Measurements from ENCODE around the gene SHISA9. TPM values are rescaled to one million over a fixed set of nuclear protein-coding genes. Genes with fewer than 3 reads are reported as not detected.

The SHISA9 gene
- total and polyA plus RNA-seq, 7 donors: under 0.01 to 8.6 (median 3.1) TPM

DNA sequence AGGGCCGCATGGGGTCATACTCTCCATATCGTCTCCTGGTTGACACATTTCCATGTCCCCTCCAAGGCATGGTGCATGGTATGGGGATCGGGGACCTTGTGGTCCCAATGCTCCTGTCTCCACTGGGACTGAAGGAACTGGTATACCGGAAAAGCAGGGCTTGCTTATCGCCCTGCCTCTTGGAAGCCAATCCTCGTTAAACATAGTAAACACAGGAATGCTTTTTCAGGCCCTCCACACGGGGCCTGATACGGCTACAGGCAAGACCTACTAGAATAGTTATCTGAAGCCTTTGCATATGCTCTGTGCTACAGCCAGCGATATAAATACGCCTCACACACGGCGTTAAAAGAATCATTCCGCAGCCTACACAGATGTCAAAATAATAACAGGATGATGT lies 159.5 kb downstream of the SHISA9 start:
- no peaks in the 10 kb centered on the region for H3K9me3 ChIP-seq
- TF ChIP-seq POLR2A (IDR thresholded peaks at IDR 0.05) (no peak), EP300 (IDR thresholded peaks at IDR 0.05) (no peak), POLR2AphosphoS5 (IDR thresholded peaks at IDR 0.05) (no peak)
- TF ChIP-seq, protein P1, sequence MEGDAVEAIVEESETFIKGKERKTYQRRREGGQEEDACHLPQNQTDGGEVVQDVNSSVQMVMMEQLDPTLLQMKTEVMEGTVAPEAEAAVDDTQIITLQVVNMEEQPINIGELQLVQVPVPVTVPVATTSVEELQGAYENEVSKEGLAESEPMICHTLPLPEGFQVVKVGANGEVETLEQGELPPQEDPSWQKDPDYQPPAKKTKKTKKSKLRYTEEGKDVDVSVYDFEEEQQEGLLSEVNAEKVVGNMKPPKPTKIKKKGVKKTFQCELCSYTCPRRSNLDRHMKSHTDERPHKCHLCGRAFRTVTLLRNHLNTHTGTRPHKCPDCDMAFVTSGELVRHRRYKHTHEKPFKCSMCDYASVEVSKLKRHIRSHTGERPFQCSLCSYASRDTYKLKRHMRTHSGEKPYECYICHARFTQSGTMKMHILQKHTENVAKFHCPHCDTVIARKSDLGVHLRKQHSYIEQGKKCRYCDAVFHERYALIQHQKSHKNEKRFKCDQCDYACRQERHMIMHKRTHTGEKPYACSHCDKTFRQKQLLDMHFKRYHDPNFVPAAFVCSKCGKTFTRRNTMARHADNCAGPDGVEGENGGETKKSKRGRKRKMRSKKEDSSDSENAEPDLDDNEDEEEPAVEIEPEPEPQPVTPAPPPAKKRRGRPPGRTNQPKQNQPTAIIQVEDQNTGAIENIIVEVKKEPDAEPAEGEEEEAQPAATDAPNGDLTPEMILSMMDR (IDR thresholded peaks at IDR 0.05): no peak
- no peak overlapping the region for H3K27ac ChIP-seq
- no peak for DNase-seq
- intact Hi-C loops (cut with DNase I): no loop called here
- no peaks in the 10 kb centered on the region for H3K27me3 ChIP-seq
- no peaks in the 10 kb centered on the region for H3K36me3 ChIP-seq
- WGBS, 2 donors: 58 to 59% methylated on average over 13 of the region's 13 CpGs
- H3K4me1 ChIP-seq: no peaks in the 10 kb centered on the region
- H3K4me3 ChIP-seq: no peak overlapping the region

DNA sequence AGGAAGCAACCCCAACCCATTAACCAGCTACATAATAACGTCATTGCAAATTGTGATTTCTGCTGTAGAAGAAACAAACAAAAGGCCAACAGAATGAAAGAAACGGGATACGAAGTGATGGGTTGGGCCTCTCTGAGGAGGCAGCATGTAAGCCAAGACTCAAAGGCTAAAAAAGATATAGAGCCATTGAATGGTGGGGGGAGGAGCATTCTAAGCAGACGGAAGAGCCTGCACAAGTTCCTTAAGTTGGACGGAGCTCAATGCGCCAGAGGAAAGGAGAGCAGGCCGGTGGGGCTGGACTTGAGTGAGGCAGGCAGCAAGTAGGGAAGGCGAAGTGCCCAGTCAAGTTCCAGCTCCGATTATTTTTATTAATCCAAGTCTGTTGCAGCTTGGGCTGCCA lies 160.3 kb downstream of the SHISA9 start:
- TF ChIP-seq, protein P1 (IDR thresholded peaks at IDR 0.05): no peak
- TF ChIP-seq POLR2A (IDR thresholded peaks at IDR 0.05): no peak
- no peak for TF ChIP-seq EP300 (IDR thresholded peaks at IDR 0.05)
- no peak for TF ChIP-seq POLR2AphosphoS5 (IDR thresholded peaks at IDR 0.05)
- H3K36me3 ChIP-seq: no peaks in the 10 kb centered on the region
- no peak overlapping the region for H3K27ac ChIP-seq
- no peak for DNase-seq
- H3K27me3 ChIP-seq: no peaks in the 10 kb centered on the region
- H3K4me1 ChIP-seq: no peaks in the 10 kb centered on the region
- intact Hi-C loops (cut with DNase I): no loop called here
- no peak overlapping the region for H3K4me3 ChIP-seq
- 63 to 65% methylated on average over 9 of the region's 9 CpGs for WGBS, 2 donors
- no peaks in the 10 kb centered on the region for H3K9me3 ChIP-seq

DNA sequence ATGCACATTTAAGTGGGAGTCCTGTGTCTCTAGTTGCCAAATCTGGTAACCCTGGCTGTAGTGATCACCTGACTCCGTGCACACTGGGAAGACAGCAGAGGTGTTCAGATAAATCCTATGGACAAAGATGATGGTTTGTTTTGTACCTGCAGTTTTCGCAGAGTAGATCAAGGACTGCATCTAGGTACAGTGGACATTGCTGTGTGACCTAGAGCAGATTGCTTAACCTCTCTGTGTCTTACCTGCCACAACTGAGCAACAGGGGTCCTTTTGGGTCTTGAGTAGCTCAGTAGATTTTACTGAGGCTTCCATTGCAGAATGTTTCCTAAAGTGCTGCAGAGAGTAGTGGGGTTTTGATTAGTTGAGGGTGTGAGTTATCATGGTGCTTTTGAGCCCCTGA lies 160.8 kb downstream of the SHISA9 start:
- DNase-seq: no peak
- intact Hi-C loops (cut with DNase I): no loop called here
- no peaks in the 10 kb centered on the region for H3K9me3 ChIP-seq
- H3K27ac ChIP-seq: no peak overlapping the region
- TF ChIP-seq POLR2AphosphoS5 (IDR thresholded peaks at IDR 0.05) (no peak), POLR2A (IDR thresholded peaks at IDR 0.05) (no peak), EP300 (IDR thresholded peaks at IDR 0.05) (no peak)
- TF ChIP-seq, protein P1 (IDR thresholded peaks at IDR 0.05): no peak
- H3K4me3 ChIP-seq: no peak overlapping the region
- 83 to 93% methylated on average over 2 of the region's 2 CpGs for WGBS, 2 donors
- H3K36me3 ChIP-seq: no peaks in the 10 kb centered on the region
- H3K27me3 ChIP-seq: no peaks in the 10 kb centered on the region
- H3K4me1 ChIP-seq: no peaks in the 10 kb centered on the region

DNA sequence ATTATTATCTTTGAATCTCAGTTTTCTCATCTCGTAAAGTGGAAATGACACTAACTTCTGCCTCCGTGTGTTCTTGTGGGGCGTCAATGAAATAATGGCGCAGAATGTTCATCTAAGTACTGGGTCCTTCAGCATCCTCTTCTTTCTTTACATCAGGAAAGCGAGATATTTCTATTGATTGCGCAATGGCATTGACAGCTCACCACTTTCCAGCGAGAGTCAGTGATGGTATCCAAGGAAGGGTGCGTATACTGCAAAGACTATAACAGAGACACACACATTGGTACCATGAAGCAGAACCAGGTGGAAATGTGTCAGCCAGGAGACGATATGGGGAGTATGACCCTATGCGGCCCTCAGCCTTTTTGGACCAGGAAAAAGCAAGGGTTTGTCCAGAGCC lies 162.1 kb downstream of the SHISA9 start:
- intact Hi-C loops (cut with DNase I): no loop called here
- TF ChIP-seq EP300 (IDR thresholded peaks at IDR 0.05) (no peak), POLR2A (IDR thresholded peaks at IDR 0.05) (no peak), POLR2AphosphoS5 (IDR thresholded peaks at IDR 0.05) (no peak)
- TF ChIP-seq, protein P1 (IDR thresholded peaks at IDR 0.05): no peak
- Histone ChIP-seq H3K9me3 (peaks cover 0 to under 1% (median 0%) of the 10 kb centered on the region in 4 donors), H3K4me3 (no peak overlapping the region), H3K36me3 (no peaks in the 10 kb centered on the region), H3K27ac (no peak overlapping the region), H3K27me3 (no peaks in the 10 kb centered on the region), H3K4me1 (no peaks in the 10 kb centered on the region)
- 94 to 95% methylated on average over 10 of the region's 10 CpGs for WGBS, 2 donors
- no peak for DNase-seq

DNA sequence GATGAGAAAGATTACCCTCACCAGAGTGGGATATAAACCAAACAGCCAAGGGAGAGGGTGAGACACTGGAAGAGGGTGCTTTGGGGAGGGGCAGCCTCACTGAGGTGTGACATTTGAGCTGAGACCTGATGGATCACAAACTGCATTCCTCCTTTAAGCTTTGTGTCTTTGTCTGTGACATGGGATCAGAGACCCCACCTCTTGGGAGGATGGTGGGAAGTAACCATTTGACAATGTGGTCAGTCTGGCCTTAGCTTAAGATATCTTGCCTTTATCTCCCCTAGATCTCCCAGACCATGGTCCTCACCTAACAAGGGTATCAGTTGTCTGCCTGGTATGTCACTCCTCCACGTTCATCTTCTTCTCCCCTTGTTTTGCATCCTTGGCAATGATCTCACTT lies 163.4 kb downstream of the SHISA9 start:
- intact Hi-C loops (cut with DNase I): no loop called here
- 4 to 12% methylated on average over 1 of the region's 1 CpG for whole genome bisulfite sequencing, 2 donors
- H3K27ac ChIP-seq: no peak overlapping the region

More for the DNA sequence above, 163.4 kb downstream of the SHISA9 start:
- H3K27me3 ChIP-seq: no peaks in the 10 kb centered on the region
- no peak overlapping the region for H3K4me3 ChIP-seq
- no peaks in the 10 kb centered on the region for H3K4me1 ChIP-seq
- peaks cover 0 to 2% (median 0%) of the 10 kb centered on the region in 4 donors for H3K9me3 ChIP-seq
- TF ChIP-seq EP300 (IDR thresholded peaks at IDR 0.05) (no peak), POLR2AphosphoS5 (IDR thresholded peaks at IDR 0.05) (no peak), POLR2A (IDR thresholded peaks at IDR 0.05) (no peak)
- TF ChIP-seq, protein P1 (IDR thresholded peaks at IDR 0.05): no peak
- DNase-seq: no peak
- no peaks in the 10 kb centered on the region for H3K36me3 ChIP-seq
